CD14-positive monocyte (primary cell): ENCODE results near the gene CABP4. TPM values are rescaled to one million over a fixed set of nuclear protein-coding genes. Genes with fewer than 3 reads are reported as not detected.
A peak's percentile ranks its signal among the peaks of the same experiment; 100 is the strongest.

Experiments
- DNase-seq, 3 donors: peaks; one replicate each; pipeline ENCODE4 v3.0.0-alpha.2; 2011 to 2022
- H2AFZ ChIP-seq: 2 replicates; pipeline ENCODE4 v1.6.0; 2012; ENCODE audit warnings: mild to moderate bottlenecking, low read depth, low read length, inconsistent platforms; ENCODE audit not compliant: insufficient read depth, poor library complexity, severe bottlenecking
- H3K27ac ChIP-seq, 2 donors: 1 replicate in 1 of 2; 2 replicates in 1 of 2; pipeline ENCODE4 v1.5.1; 2012 to 2013; ENCODE audit warnings: low read length in 2 of 2, control low read depth in 1 of 2, inconsistent platforms in 1 of 2, low read depth in 1 of 2, mild to moderate bottlenecking in 1 of 2
- H3K27me3 ChIP-seq, 2 donors: one replicate each; pipeline versions ENCODE4 v1.6.0 to v1.6.1; 2011 to 2013; ENCODE audit warnings: low read length in 2 of 2; ENCODE audit not compliant: control insufficient read depth in 2 of 2, insufficient read depth in 2 of 2
- H3K36me3 ChIP-seq, 2 donors: replicated peaks in 1 of 2; 1 replicate in 1 of 2; 2 replicates in 1 of 2; pipeline versions ENCODE4 v1.5.1 to v1.6.1; 2012 to 2013; ENCODE audit warnings: low read length in 2 of 2, control low read depth in 1 of 2, inconsistent platforms in 1 of 2, mild to moderate bottlenecking in 1 of 2; ENCODE audit not compliant: insufficient read depth in 2 of 2, control insufficient read depth in 1 of 2
- H3K4me1 ChIP-seq, 2 donors: 1 replicate in 1 of 2; 2 replicates in 1 of 2; pipeline versions ENCODE4 v1.5.1 to v1.6.1; 2012 to 2013; ENCODE audit warnings: low read length in 2 of 2, control low read depth in 1 of 2, inconsistent platforms in 1 of 2, mild to moderate bottlenecking in 1 of 2, moderate library complexity in 1 of 2; ENCODE audit not compliant: insufficient read depth in 2 of 2, control insufficient read depth in 1 of 2
- H3K4me2 ChIP-seq: replicated peaks from 2 replicates; pipeline ENCODE3; 2012; ENCODE audit warnings: low read length, moderate library complexity, mild to moderate bottlenecking; ENCODE audit not compliant: poor library complexity, severe bottlenecking; ENCODE audit errors: extremely low read depth
- H3K4me3 ChIP-seq, 3 experiments: fragments of 200-600 bp in 1 of 3; sonication (generic) in 1 of 3; replicated peaks in 1 of 3; 1 replicate in 2 of 3; 2 replicates in 1 of 3; pipeline ENCODE4 v1.5.1; 2011 to 2013; ENCODE audit warnings: low read length in 3 of 3, mild to moderate bottlenecking in 3 of 3, control low read depth in 2 of 3, low read depth in 2 of 3, inconsistent platforms in 1 of 3, moderate library complexity in 1 of 3
- H3K79me2 ChIP-seq: 2 replicates; pipeline ENCODE4 v1.6.0; 2012; ENCODE audit warnings: mild to moderate bottlenecking, control low read depth, inconsistent platforms, low read length, moderate library complexity; ENCODE audit not compliant: insufficient read depth
- H3K9ac ChIP-seq: 2 replicates; pipeline ENCODE4 v1.6.0; 2017; ENCODE audit warnings: low read length, mild to moderate bottlenecking; ENCODE audit not compliant: insufficient read depth, poor library complexity, severe bottlenecking
- H3K9me3 ChIP-seq, 2 donors: replicated peaks in 1 of 2; 1 replicate in 1 of 2; 2 replicates in 1 of 2; pipeline versions ENCODE4 v1.5.1 to v1.6.1; 2012 to 2013; ENCODE audit warnings: low read length in 2 of 2, control low read depth in 1 of 2; ENCODE audit not compliant: control insufficient read depth in 1 of 2, insufficient read depth in 1 of 2
- H4K20me1 ChIP-seq: 2 replicates; pipeline ENCODE4 v1.6.0; 2012; ENCODE audit warnings: mild to moderate bottlenecking, low read length, control low read depth, moderate library complexity; ENCODE audit not compliant: insufficient read depth
- H3K27ac Mint-ChIP-seq, 7 donors: one replicate each; pipeline ENCODE4 v1.8.0; 2020; ENCODE audit warnings: mild to moderate bottlenecking in 7 of 7, mixed read lengths in 7 of 7, moderate library complexity in 6 of 7, inconsistent platforms in 2 of 7
- H3K27me3 Mint-ChIP-seq, 3 donors: one replicate each; pipeline ENCODE4 v1.8.0; 2021 to 2022; ENCODE audit warnings: low read depth in 3 of 3, mild to moderate bottlenecking in 3 of 3, mixed read lengths in 3 of 3, moderate library complexity in 3 of 3, inconsistent platforms in 1 of 3
- H3K36me3 Mint-ChIP-seq, 2 donors: one replicate each; pipeline ENCODE4 v1.8.0; 2020; ENCODE audit warnings: mixed read lengths in 2 of 2, inconsistent platforms in 1 of 2, mild to moderate bottlenecking in 1 of 2
- H3K4me1 Mint-ChIP-seq: one replicate; pipeline ENCODE4 v1.8.0; 2020; ENCODE audit warnings: mild to moderate bottlenecking, mixed read lengths
- H3K4me3 Mint-ChIP-seq, 2 donors: one replicate each; pipeline ENCODE4 v1.8.0; 2020; ENCODE audit warnings: mild to moderate bottlenecking in 2 of 2, mixed read lengths in 2 of 2, moderate library complexity in 1 of 2
- H3K9me3 Mint-ChIP-seq, 7 donors: one replicate each; pipeline ENCODE4 v1.8.0; 2020 to 2022; ENCODE audit warnings: mixed read lengths in 7 of 7, mild to moderate bottlenecking in 6 of 7, moderate library complexity in 6 of 7, inconsistent platforms in 2 of 7
- CTCF ChIP-seq: fragments of 200-600 bp; IDR thresholded peaks from one replicate; pipeline ENCODE4 v1.8.0; 2022; ENCODE audit warnings: antibody characterized with exemption, mild to moderate bottlenecking
- WGBS: methylation state at CpG from one replicate; pipeline ENCODE4 v1.1.5; 2013; ENCODE audit warnings: missing lambda C conversion rate; ENCODE audit not compliant: insufficient coverage; 5-methylcytosine and 5-hydroxymethylcytosine counted together
- intact Hi-C, 2 donors: fragments of 100-400 bp; cut with micrococcal nuclease; formaldehyde crosslinking; loops; one replicate each; pipeline versions ENCODE4 v1.15.0 to v1.15.1; 2023
- polyA plus RNA-seq, 3 donors: library from polyadenylated mRNA; depleted of rRNA in 1 of 3; unstranded in 2 of 3; stranded (reverse) in 1 of 3; fragments of 300-500 nt in 2 of 3; fragments of >200 nt in 1 of 3; fragmentation: Illumina TruSeq in 2 of 3; gene quantifications; 1 replicate in 2 of 3; 2 replicates in 1 of 3; pipeline ENCODE4 v1.2.3, GENCODE V29; 2012 to 2021

Gene CABP4
- polyA plus RNA-seq, 3 donors, result 0.28 to 1.7 TPM; not detected in 1

- H3K4me1 Mint-ChIP-seq, result peaks cover 57% of the 10 kb centered on the region
- Histone ChIP-seq H3K9ac (no peak overlapping the region), H3K27me3 (no peaks in the 10 kb centered on the region), H3K4me3 (no peak overlapping the region), H2AFZ (no peak overlapping the region), H3K27ac (peak overlapping the region in 1 of 2 donors; percentile 8), H3K4me1 (peaks cover 35 to 69% of the 10 kb centered on the region in 2 donors), H3K36me3 (peaks cover 10 to 51% of the 10 kb centered on the region in 2 donors), H3K79me2 (no peaks in the 10 kb centered on the region), H3K4me2 (no peak overlapping the region), H4K20me1 (peaks cover 67% of the 10 kb centered on the region), H3K9me3 (no peaks in the 10 kb centered on the region)
- H3K27ac Mint-ChIP-seq, result peak overlapping the region in 3 of 7 donors; percentile 43 to 69 (median 50)
- intact Hi-C loops, result no loop called here
- TF ChIP-seq CTCF, result no peak
- H3K4me3 Mint-ChIP-seq, result no peak overlapping the region
- H3K36me3 Mint-ChIP-seq, result peaks cover 33 to 44% of the 10 kb centered on the region in 2 donors
- WGBS, result 64% methylated on average over 17 of the region's 17 CpGs
- peaks cover 0 to 3% (median 1%) of the 10 kb centered on the region in 3 donors for H3K27me3 Mint-ChIP-seq
- no peak for DNase-seq
- no peaks in the 10 kb centered on the region for H3K9me3 Mint-ChIP-seq
These were observed 14.7 kb upstream of the CABP4 start for GRCh38 chr11:67440229-67441097.

- H3K9ac ChIP-seq, result no peak overlapping the region
- no peaks in the 10 kb centered on the region for H3K27me3 ChIP-seq
- H3K4me3 Mint-ChIP-seq, result no peak overlapping the region
- H3K9me3 ChIP-seq, result no peaks in the 10 kb centered on the region
- no peak for DNase-seq
- peaks cover 10 to 45% of the 10 kb centered on the region in 2 donors for H3K36me3 ChIP-seq
- no peak overlapping the region for H3K4me3 ChIP-seq
- peak overlapping the region; percentile 13 for H3K4me2 ChIP-seq
- peaks cover 61% of the 10 kb centered on the region for H4K20me1 ChIP-seq
- peaks cover 32 to 43% of the 10 kb centered on the region in 2 donors for H3K36me3 Mint-ChIP-seq
- H3K4me1 ChIP-seq, result peaks cover 35 to 69% of the 10 kb centered on the region in 2 donors
- H3K4me1 Mint-ChIP-seq, result peaks cover 58% of the 10 kb centered on the region
- 85% methylated on average over 19 of the region's 21 CpGs for WGBS
- TF ChIP-seq CTCF, result no peak
- H2AFZ ChIP-seq, result no peak overlapping the region
- intact Hi-C loops, result no loop called here
- peak overlapping the region in 1 of 2 donors; percentile 8 for H3K27ac ChIP-seq
- no peaks in the 10 kb centered on the region for H3K9me3 Mint-ChIP-seq
- H3K27ac Mint-ChIP-seq, result peak overlapping the region in 5 of 7 donors; percentile 11 to 77 (median 42)
- no peaks in the 10 kb centered on the region for H3K79me2 ChIP-seq
- H3K27me3 Mint-ChIP-seq, result peaks cover 1 to 3% (median 3%) of the 10 kb centered on the region in 3 donors
These were observed 14.0 kb upstream of the CABP4 start for GRCh38 chr11:67441098-67441563.
